UCSD-AML1 (cell line): Measurements from ENCODE around the gene KCNQ1.
A peak's percentile ranks its signal among the peaks of the same experiment; 100 is the strongest.

Source experiments
- DNase-seq: peaks from one replicate; lab custom pipeline; 2025; ENCODE audit not compliant: unreplicated experiment; lab: John Stamatoyannopoulos, UW

Gene KCNQ1

GRCh38 chr11:2459016-2459725, 14.4 kb downstream of the KCNQ1 start:
- DNase-seq = no peak

- DNase-seq = no peak
These were observed 15.2 kb downstream of the KCNQ1 start for GRCh38 chr11:2459796-2460531.

GRCh38 chr11:2460540-2461252, 15.9 kb downstream of the KCNQ1 start:
- no peak for DNase-seq

- DNase-seq = peak; percentile 35
These were observed 16.6 kb downstream of the KCNQ1 start for GRCh38 chr11:2461253-2461955.

GRCh38 chr11:2461956-2462542, 17.2 kb downstream of the KCNQ1 start:
- no peak for DNase-seq

GRCh38 chr11:2462543-2462985, 17.8 kb downstream of the KCNQ1 start:
- DNase-seq = no peak

GRCh38 chr11:2462986-2463765, 18.4 kb downstream of the KCNQ1 start:
- no peak for DNase-seq

GRCh38 chr11:2463766-2464277, 19.0 kb downstream of the KCNQ1 start:
- DNase-seq = no peak

- DNase-seq = no peak
These were observed 19.8 kb downstream of the KCNQ1 start for GRCh38 chr11:2464451-2465165.

GRCh38 chr11:2465202-2466068, 20.6 kb downstream of the KCNQ1 start:
- DNase-seq = no peak

- DNase-seq = no peak
These were observed 21.4 kb downstream of the KCNQ1 start for GRCh38 chr11:2466069-2466801.

GRCh38 chr11:2466869-2467694, 22.3 kb downstream of the KCNQ1 start:
- peak; percentile 38 for DNase-seq

GRCh38 chr11:2467695-2468055, 22.9 kb downstream of the KCNQ1 start:
- no peak for DNase-seq

- DNase-seq = no peak
These were observed 23.8 kb downstream of the KCNQ1 start for GRCh38 chr11:2468363-2469235.

GRCh38 chr11:2470495-2470894, 25.7 kb downstream of the KCNQ1 start:
- no peak for DNase-seq
